Measurements from ENCODE around the gene CAPN14. TPM values are rescaled to one million over a fixed set of nuclear protein-coding genes. Genes with fewer than 3 reads are reported as not detected.

The CAPN14 gene
- total RNA-seq, 4 donors from 2014 or later = 0.19 to 8.3 (median 1.1) TPM

- Histone ChIP-seq H3K9me3 (no peaks in the 10 kb centered on the region), H3K27me3 (no peaks in the 10 kb centered on the region), H3K4me1 (peaks cover 0 to 32% (median 14%) of the 10 kb centered on the region in 3 donors), H3K36me3 (no peaks in the 10 kb centered on the region), H3K27ac (peak overlapping the region in 2 of 4 donors; percentile 9 to 65), H3K4me3 (no peak overlapping the region)
- 85 to 88% methylated on average over 4 to 8 of the region's 10 CpGs for WGBS, 2 donors (ENCODE audit: low coverage in 1 of 2)
- TF ChIP-seq EP300 (IDR thresholded peaks at IDR 0.05) = no peak
- no peak for TF ChIP-seq POLR2A (IDR thresholded peaks at IDR 0.05)
- no peak for TF ChIP-seq POLR2AphosphoS5 (IDR thresholded peaks at IDR 0.05)
- no peak for TF ChIP-seq CTCF (IDR thresholded peaks at IDR 0.05)
- ATAC-seq = no peak
These were observed 21.0 kb upstream of the CAPN14 start for GRCh38 chr2:31238126-31238905.

GRCh38 chr2:31237348-31238017, 20.2 kb upstream of the CAPN14 start:
- Histone ChIP-seq H3K4me3 (no peak overlapping the region), H3K4me1 (peaks cover 0 to 34% (median 14%) of the 10 kb centered on the region in 3 donors), H3K27me3 (no peaks in the 10 kb centered on the region), H3K36me3 (no peaks in the 10 kb centered on the region), H3K27ac (no peak overlapping the region), H3K9me3 (no peaks in the 10 kb centered on the region)
- TF ChIP-seq POLR2AphosphoS5 (IDR thresholded peaks at IDR 0.05) (no peak), CTCF (IDR thresholded peaks at IDR 0.05) (no peak), EP300 (IDR thresholded peaks at IDR 0.05) (no peak), POLR2A (IDR thresholded peaks at IDR 0.05) (no peak)
- WGBS, 2 donors (ENCODE audit: low coverage in 1 of 2) = 94 to 97% methylated on average over 5 to 9 of the region's 9 CpGs
- no peak for ATAC-seq

GRCh38 chr2:31236433-31237205, 19.3 kb upstream of the CAPN14 start:
- Histone ChIP-seq H3K27me3 (no peaks in the 10 kb centered on the region), H3K9me3 (no peaks in the 10 kb centered on the region), H3K27ac (no peak overlapping the region), H3K4me1 (peaks cover 0 to 34% (median 14%) of the 10 kb centered on the region in 3 donors), H3K36me3 (no peaks in the 10 kb centered on the region), H3K4me3 (no peak overlapping the region)
- TF ChIP-seq CTCF (IDR thresholded peaks at IDR 0.05) (no peak), POLR2AphosphoS5 (IDR thresholded peaks at IDR 0.05) (no peak)
- WGBS, 2 donors (ENCODE audit: low coverage in 1 of 2) = 0 to 78% methylated on average over 1 to 4 of the region's 7 CpGs
- no peak for ATAC-seq

DNA sequence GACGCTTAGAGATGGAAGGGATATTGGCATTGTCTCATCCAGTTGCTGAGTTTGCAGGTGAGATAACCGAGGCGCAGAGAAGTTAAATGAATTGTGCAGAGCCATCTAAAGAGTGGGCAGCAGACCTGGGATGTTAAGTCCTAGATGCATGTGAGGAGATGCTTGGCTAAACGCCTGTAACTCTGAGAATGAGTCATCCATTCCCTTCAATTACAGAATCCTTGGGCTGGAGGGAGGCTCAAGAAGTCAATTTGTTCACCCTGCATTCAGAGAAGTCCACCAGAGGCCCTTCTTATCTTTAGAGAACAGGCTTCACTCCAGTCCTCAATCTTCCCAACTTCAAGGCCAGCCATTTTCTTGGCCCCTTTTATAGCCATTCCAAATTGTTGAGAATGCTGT, 18.2 kb upstream of the CAPN14 start:
- H3K4me1 ChIP-seq = peaks cover 0 to 34% (median 13%) of the 10 kb centered on the region in 3 donors
- no peaks in the 10 kb centered on the region for H3K27me3 ChIP-seq
- no peak for ATAC-seq
- H3K27ac ChIP-seq = no peak overlapping the region
- H3K36me3 ChIP-seq = no peaks in the 10 kb centered on the region
- 62 to 67% methylated on average over 3 to 4 of the region's 4 CpGs for WGBS, 2 donors (ENCODE audit: low coverage in 1 of 2)
- H3K9me3 ChIP-seq = no peaks in the 10 kb centered on the region
- H3K4me3 ChIP-seq = no peak overlapping the region
- no peak for TF ChIP-seq CTCF (IDR thresholded peaks at IDR 0.05)
- no peak for TF ChIP-seq POLR2AphosphoS5 (IDR thresholded peaks at IDR 0.05)
- no peak for TF ChIP-seq POLR2A (IDR thresholded peaks at IDR 0.05)
- no peak for TF ChIP-seq EP300 (IDR thresholded peaks at IDR 0.05)

Measured in gastroesophageal sphincter (tissue), 4 donors.